DMS53 treated with DMSO at 0.1 percent for 48 hours (cell line): Measurements from ENCODE around the gene AASDH.

ENCODE experiments used
- DNase-seq: peaks from one replicate; lab custom pipeline; 2025; ENCODE audit not compliant: unreplicated experiment; lab: John Stamatoyannopoulos, UW

Gene AASDH

GRCh38 chr4:56387023-56388001 lies at the start of gene AASDH:
AASDH (minus strand) TSS chr4:56387491; CDS start chr4:56384299, 3,192 bp downstream.
- peak; percentile 86 for DNase-seq

- DNase-seq: peak; percentile 90
Measured at GRCh38 chr4:56435140-56435926, 48.0 kb upstream of the AASDH start, which contains the start of gene PPAT. PPAT (minus strand) TSS chr4:56435615; CDS start chr4:56435477, 138 bp downstream.

GRCh38 chr4:56434599-56435139 lies 47.4 kb upstream of the AASDH start:
- DNase-seq: peak; percentile 42

GRCh38 chr4:56433280-56433679 lies 46.0 kb upstream of the AASDH start:
- no peak for DNase-seq

GRCh38 chr4:56430203-56430602 lies 42.9 kb upstream of the AASDH start:
- no peak for DNase-seq

- no peak for DNase-seq
Measured at GRCh38 chr4:56427179-56427578, 39.9 kb upstream of the AASDH start.

- DNase-seq: no peak
Measured at GRCh38 chr4:56426273-56426672, 39.0 kb upstream of the AASDH start.

GRCh38 chr4:56425518-56425917 lies 38.2 kb upstream of the AASDH start:
- no peak for DNase-seq

- no peak for DNase-seq
Measured at GRCh38 chr4:56424697-56425514, 37.6 kb upstream of the AASDH start.

- no peak for DNase-seq
Measured at GRCh38 chr4:56424176-56424575, 36.9 kb upstream of the AASDH start.

- no peak for DNase-seq
Measured at GRCh38 chr4:56417396-56417795, 30.1 kb upstream of the AASDH start.

GRCh38 chr4:56416349-56416748 lies 29.1 kb upstream of the AASDH start:
- no peak for DNase-seq

- DNase-seq: no peak
Measured at GRCh38 chr4:56414135-56414670, 26.9 kb upstream of the AASDH start.

GRCh38 chr4:56410247-56411062 lies 23.2 kb upstream of the AASDH start:
- DNase-seq: peak; percentile 74

- DNase-seq: no peak
Measured at GRCh38 chr4:56409511-56410090, 22.3 kb upstream of the AASDH start.

GRCh38 chr4:56408978-56409377 lies 21.7 kb upstream of the AASDH start:
- DNase-seq: no peak

GRCh38 chr4:56406151-56406550 lies 18.9 kb upstream of the AASDH start:
- no peak for DNase-seq

- DNase-seq: no peak
Measured at GRCh38 chr4:56405016-56405415, 17.7 kb upstream of the AASDH start.

GRCh38 chr4:56400560-56400959 lies 13.3 kb upstream of the AASDH start:
- DNase-seq: no peak
